NCI-H2171 treated with DMSO at 0.1 percent for 48 hours (cell line): Measurements from ENCODE around the gene SMDT1.
A peak's percentile ranks its signal among the peaks of the same experiment; 100 is the strongest.
"Not testable (repeated sequence)": the region's sequence is repeated elsewhere in the genome, so short reads cannot be mapped to it uniquely, and the experiment has no call there.

Source experiments
- DNase-seq: peaks from one replicate; lab custom pipeline; 2025; lab: John Stamatoyannopoulos, UW

Gene SMDT1

DNA sequence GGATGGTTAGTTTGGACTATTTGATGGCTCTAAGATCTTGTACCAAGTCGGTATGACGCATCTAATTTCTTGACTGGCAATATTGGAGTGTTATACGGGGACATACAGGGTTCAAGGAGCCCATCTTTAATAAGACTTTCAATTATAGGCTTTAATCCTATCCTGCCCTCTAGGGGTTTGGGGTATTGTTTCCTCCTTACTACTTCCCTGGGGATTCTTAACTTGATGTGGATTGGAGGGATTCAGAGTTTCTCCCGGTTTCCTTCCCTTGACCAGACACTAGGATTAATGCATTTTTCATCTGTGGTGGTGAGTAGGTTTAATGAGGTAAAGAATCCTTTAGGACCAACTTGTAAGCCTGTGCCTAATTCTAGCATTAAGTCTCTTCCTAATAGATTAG, 32.3 kb downstream of the SMDT1 start:
- no peak for DNase-seq

DNA sequence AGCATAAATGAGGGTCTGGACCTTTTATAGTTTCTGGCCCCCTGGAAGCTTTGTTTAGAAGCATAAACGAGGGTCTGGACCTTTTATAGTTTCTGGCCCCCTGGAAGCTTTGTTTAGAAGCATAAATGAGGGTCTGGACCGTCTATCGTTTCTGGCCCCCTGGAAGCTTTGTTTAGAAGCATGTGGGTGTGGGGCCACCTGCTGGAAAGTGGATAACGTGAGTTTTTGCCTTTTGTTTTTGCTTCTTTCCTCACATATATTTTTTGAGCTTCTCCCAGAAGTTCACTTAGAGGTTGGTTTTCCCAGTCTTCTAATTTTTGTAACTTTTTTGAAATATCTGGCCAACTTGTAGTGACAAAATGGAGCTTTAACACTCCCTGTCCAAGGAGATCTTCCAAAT, 33.3 kb downstream of the SMDT1 start:
- DNase-seq, result not testable (repeated sequence)

DNA sequence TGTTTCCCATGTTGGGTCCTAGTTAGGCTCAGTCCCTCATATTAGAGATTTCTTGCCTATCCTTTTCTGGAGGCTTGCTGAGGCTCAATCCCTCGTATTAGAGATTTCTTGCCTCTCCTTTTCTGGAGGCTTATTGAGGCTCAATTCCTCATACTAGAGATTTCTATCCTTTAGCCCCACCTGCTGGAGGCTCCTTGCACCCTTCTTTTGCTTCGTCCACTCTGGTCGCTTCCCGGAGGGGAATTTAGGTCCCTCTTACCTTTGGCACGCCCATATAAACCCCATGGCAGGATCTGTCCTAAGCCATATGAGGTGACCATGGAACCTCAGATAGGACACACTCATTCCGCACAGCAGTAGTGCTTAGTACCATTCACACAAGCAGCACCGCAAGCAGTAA, 35.2 kb downstream of the SMDT1 start:
- no peak for DNase-seq

DNA sequence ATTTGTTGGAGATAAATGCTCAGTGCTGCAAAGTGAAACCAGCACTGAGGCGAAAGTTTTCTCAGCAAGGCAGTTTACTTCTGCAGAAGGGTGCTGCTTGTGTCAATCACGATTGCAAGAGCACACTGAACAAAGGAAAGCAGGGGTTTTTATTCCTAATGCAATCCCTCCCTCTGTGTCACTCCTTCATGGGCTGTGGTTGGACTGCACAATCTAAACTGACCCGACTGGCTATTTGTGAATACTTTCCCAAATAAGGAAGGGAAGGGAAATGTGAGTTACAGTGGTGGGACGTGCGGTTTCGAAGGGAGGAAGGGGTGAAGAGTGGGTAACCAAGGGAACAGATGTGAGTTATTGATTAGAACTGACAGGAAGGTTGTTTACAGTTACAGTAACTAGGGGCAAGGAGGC, 35.9 kb downstream of the SMDT1 start:
- DNase-seq, result not testable (repeated sequence)

DNA sequence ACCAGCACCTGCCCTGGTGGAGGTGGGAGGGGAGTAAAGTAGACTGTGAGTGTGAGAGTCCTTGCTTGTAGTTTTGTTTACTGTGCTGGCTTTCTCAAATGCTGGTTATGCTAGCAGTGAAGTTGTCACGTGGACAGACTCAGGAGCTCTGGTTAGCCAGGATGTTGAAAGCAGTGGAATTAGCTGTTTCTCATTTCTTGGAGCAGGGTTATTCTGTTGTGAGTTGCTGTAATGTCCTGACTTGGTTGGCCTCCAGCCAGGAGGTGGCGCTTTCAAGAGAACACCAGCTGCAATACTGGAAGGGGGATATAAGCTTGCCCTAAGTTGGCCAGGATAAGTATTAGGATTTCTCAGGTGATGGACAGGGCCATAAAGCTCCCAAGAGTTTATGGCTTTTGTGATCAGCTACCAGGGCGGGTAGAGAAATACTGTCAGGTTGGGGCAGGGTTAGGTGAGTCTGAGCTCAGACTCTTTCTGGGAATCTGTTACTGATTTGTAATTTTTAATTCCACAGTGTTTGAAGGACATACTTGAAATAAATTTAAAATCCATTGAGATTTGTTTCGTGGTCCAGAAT, 37.4 kb downstream of the SMDT1 start:
- DNase-seq, result no peak

DNA sequence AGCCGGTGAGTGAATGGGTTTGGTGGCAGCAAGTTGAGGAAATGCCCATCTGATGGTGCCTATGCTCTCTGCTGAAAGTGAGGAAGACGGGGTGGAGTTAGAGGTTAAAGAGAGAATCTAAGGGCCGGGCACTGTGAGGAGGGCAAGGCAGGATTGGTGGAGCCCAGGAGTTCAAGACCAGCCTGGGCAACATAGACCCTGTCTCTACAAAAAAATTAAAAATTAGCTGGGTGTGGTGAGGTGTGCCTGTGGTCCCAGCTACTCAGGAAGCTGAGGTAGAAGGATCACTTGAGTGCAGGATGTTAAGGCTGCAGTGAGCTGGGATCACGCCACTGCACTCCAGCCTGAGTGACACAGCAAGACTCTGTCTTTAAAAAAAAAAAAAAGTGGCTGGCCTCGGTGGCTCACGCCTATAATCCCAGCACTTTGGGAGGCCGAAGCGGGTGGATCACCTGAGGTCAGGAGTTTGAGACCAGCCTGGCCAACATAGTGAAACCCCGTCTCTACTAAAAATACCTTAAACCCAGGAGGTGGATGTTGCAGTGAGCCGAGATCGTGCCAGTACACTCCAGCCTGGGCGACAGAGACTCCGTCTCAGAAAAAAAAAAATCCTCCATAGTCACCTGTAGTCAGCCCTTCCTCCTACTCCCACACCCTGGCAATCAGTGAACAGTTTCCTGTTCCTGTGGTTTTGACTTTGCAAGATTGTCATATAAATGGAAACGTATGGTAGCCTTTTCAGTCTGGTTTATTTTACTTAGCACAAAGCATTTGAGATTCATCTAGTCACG, 40.9 kb downstream of the SMDT1 start:
- DNase-seq, result not testable (repeated sequence)

DNA sequence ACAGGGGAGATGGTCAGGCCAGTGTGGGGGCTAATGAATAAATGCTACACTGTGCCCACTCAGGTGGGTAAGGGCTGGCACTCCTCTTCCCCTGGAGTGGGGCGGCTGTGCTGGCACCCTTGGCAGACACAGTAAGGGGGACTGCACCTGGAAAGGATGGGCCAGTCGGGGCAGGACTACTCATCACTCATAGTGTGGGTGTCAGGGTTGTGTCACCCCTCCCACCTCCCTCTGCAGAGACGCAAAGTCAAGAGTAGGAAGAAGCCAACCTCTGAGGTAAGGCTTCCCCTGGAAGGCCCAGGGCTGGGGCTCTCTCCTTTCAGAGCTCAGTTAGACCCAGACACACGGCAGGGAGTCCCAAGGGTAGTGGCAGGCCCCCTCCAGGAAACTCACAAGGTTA, 44.0 kb downstream of the SMDT1 start:
- not testable (repeated sequence) for DNase-seq

DNA sequence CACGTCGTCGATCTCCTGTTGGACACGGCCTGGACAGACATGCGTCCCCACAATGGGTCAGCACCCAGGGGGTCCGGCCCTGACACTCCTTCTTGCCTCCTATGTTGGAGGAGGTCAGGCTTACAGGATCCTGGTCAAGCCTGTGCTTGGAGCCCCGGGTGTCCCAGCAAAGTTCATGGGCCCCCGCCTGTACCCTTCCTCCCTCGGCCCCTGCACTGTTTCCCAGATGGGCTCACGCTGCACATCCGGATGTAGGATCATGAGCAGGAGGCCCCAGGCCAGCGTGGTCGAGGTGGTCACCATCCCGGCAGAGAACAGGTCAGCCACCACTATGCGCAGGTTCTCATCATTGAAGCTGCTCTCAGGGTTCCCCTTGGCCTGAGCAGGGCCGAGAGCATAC, 48.1 kb downstream of the SMDT1 start:
- DNase-seq, result no peak

DNA sequence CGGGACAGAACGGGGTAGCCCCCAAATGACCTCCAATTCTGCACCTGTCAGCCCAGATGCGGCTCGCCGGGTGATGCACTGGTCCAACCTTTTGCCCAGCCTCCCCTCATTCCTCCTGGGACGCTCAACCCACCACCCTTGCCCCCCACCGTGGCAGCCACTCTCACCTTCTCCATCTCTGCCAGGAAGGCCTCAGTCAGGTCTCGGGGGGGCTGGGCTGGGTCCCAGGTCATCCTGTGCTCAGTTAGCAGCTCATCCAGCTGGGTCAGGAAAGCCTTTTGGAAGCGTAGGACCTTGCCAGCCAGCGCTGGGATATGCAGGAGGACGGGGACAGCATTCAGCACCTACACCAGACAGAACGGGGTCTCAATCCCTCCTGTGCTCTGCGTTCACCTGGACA, 48.5 kb downstream of the SMDT1 start:
- not testable (repeated sequence) for DNase-seq

DNA sequence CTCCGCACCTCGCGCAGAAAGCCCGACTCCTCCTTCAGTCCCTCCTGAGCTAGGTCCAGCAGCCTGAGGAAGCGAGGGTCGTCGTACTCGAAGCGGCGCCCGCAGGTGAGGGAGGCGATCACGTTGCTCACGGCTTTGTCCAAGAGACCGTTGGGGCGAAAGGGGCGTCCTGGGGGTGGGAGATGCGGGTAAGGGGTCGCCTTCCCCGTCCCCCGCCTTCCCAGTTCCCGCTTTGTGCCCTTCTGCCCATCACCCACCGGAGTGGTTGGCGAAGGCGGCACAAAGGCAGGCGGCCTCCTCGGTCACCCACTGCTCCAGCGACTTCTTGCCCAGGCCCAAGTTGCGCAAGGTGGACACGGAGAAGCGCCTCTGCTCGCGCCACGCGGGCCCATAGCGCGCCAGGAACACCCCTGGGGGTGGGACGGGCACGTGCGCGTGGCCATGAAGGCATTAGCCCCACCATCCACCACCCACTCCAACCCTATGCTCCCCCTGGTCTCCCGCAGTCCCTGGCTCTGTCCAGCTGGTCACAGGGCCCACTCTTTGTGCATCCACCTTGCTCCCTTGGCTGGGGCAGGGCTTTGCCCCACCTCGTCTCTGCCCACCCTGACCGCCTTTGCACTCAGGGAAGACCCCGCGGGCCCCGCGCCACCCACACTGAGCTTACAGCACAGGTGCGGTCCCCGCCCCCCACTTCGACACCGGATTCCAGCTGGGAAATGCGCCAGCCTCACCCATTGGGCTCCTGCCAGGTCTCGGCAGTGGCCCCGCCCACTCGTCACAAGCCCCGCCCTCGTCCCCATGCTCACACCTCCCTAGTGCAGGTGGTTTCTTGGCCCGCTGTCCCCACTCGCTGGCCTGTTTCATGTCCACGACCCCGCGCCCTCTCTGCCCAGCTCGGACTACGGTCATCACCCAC, 49.5 kb downstream of the SMDT1 start:
- DNase-seq, result peak; percentile 63

DNA sequence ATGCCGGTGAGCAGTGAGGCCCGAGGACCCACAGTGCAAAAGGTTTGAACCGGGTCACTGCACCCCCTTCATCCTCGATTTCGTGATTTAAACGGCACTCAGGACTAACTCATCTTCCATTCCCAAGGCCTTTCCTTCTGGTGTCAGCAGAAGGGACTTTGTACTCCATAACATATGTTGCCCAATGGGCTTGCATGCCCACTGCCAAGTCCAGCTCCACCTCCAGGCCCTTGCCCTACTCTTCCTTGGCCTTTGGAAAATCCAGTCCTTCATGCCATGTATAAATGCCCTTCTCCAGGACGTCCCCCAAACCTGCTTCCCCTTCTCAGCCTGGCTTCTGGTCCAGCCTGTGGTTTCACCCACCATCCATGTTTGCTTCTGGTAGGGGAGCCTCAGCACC, 50.7 kb downstream of the SMDT1 start:
- not testable (repeated sequence) for DNase-seq

DNA sequence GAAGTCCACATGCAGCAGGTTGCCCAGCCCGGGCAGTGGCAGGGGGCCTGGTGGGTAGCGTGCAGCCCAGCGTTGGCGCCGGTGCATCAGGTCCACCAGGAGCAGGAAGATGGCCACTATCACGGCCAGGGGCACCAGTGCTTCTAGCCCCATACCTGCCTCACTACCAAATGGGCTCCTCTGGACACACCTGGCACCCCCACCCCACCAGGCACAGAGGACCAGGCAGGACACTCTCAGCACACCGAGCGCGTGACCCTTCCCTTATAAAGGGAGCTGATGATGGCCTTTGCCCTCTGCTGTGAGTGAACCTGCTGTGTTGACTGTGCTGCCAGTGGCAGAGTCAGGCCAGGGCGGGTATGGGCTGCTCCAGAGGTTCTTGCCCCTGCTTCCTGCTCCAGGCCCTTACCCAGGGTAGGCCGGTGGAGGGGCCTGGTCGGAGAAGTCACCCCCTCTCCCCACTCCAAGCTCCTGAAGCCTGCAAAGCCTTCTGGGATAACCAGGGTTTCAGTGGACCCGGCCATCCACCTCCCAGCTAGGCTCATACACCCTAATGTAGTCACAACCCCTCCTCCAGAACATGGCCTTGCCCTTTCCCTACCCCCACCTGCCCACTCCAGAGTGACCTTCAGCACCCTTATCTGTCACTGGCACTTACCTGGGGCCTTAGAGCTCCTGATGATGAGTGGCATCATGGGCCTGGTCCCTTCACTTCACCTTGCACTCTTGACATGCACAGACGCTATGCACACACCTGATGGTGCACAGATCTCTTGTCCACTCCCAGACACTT, 51.3 kb downstream of the SMDT1 start, which contains the start of gene CYP2D6:
Gene CYP2D6 (minus strand): TSS at position 172 of the 793 bp plus-strand sequence. CDS start 19 bp downstream, at position 153.
- not testable (repeated sequence) for DNase-seq

DNA sequence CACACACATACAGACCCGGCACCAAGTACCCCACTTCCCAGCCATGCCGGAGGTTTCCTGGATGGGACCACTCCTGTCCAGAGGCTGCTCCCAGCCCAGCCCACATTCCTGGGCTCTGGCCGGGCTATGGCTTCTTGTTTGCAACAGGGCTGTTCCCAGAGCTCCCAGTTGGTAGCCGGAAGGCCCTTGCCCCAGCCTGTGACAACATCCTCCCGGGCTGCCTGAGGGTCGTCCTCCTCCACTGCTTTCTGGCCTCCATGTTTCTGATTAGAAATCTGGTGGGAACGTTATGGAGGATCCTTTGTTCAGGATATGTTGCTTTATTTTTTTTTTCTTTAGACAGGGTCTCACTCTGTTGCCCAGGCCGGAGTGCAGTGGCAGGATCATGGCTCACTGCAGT, 52.1 kb downstream of the SMDT1 start:
- DNase-seq, result no peak

DNA sequence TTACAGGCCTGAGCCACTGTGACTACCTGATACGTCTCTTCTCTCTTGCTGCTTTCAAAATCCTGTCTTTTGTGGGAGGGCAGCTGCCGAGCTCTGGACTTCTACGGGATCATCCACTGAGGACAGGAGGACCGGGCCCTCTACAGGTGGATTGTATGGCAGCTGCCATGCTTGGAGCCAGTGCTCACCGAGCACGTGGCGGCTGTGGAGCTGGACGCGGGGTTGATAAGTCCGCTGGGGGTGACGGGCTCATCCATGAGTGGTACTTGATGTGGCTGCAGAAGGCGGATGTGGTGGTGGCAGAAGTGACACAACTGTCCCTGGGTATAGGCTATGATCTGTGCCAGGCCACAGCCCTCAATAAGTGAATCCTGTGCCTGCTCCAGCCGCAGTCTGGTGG, 53.0 kb downstream of the SMDT1 start:
- no peak for DNase-seq
